Trophoblast cell (in vitro differentiated cells and primary cell): ENCODE data around the gene ZNF587.

Experiments
- DNase-seq, 2 donors: peaks; one replicate each; pipeline ENCODE4 v3.0.0-alpha.2; 2016
- H2AFZ ChIP-seq: 2 replicates; pipeline ENCODE4 v1.6.1; 2013; ENCODE audit warnings: low read length, moderate library complexity, mild to moderate bottlenecking; ENCODE audit not compliant: insufficient read depth, poor library complexity
- H2AK5ac ChIP-seq: 2 replicates; pipeline ENCODE4 v1.6.1; 2013; ENCODE audit warnings: mild to moderate bottlenecking, low read length
- H2BK120ac ChIP-seq: 2 replicates; pipeline ENCODE4 v1.6.1; 2013; ENCODE audit warnings: low read length, mild to moderate bottlenecking, moderate library complexity; ENCODE audit not compliant: insufficient read depth, poor library complexity
- H2BK12ac ChIP-seq: 2 replicates; pipeline ENCODE4 v1.6.1; 2013; ENCODE audit warnings: mild to moderate bottlenecking, low read length, moderate library complexity
- H2BK5ac ChIP-seq: 2 replicates; pipeline ENCODE4 v1.6.1; 2013; ENCODE audit warnings: low read length, low read depth, moderate library complexity, mild to moderate bottlenecking; ENCODE audit not compliant: poor library complexity
- H3K14ac ChIP-seq: 2 replicates; pipeline ENCODE4 v1.6.1; 2013; ENCODE audit warnings: mild to moderate bottlenecking, low read length
- H3K18ac ChIP-seq: 2 replicates; pipeline ENCODE4 v1.6.1; 2013; ENCODE audit warnings: mild to moderate bottlenecking, low read length
- H3K23ac ChIP-seq: 2 replicates; pipeline ENCODE4 v1.6.1; 2013; ENCODE audit warnings: low read length
- H3K27ac ChIP-seq: 2 replicates; pipeline ENCODE4 v1.5.1; 2013; ENCODE audit warnings: low read depth, mild to moderate bottlenecking, inconsistent platforms, low read length, moderate library complexity
- H3K27me3 ChIP-seq: 2 replicates; pipeline ENCODE4 v1.6.1; 2013; ENCODE audit warnings: inconsistent platforms, mild to moderate bottlenecking, low read length, moderate library complexity; ENCODE audit not compliant: insufficient read depth
- H3K36me3 ChIP-seq, 2 experiments: 1 replicate in 1 of 2; 2 replicates in 1 of 2; pipeline ENCODE4 v1.6.1; 2013; ENCODE audit warnings: low read length in 2 of 2, mild to moderate bottlenecking in 2 of 2, moderate library complexity in 1 of 2; ENCODE audit not compliant: insufficient read depth in 2 of 2, control insufficient read depth in 1 of 2
- H3K4ac ChIP-seq: 2 replicates; pipeline ENCODE4 v1.6.1; 2013; ENCODE audit warnings: low read depth, mild to moderate bottlenecking, low read length, moderate library complexity
- H3K4me1 ChIP-seq, 2 experiments: 1 replicate in 1 of 2; 2 replicates in 1 of 2; pipeline ENCODE4 v1.6.1; 2013; ENCODE audit warnings: low read length in 2 of 2, mild to moderate bottlenecking in 2 of 2, moderate library complexity in 1 of 2; ENCODE audit not compliant: insufficient read depth in 2 of 2, control insufficient read depth in 1 of 2
- H3K4me2 ChIP-seq: 2 replicates; pipeline ENCODE4 v1.6.1; 2013; ENCODE audit warnings: inconsistent platforms, mild to moderate bottlenecking, low read length, moderate library complexity
- H3K4me3 ChIP-seq: 2 replicates; pipeline ENCODE4 v1.5.1; 2013; ENCODE audit warnings: mild to moderate bottlenecking, low read depth, low read length, inconsistent platforms
- H3K79me1 ChIP-seq: one replicate; pipeline ENCODE4 v1.6.1; 2013; ENCODE audit warnings: low read length
- H3K79me2 ChIP-seq: 2 replicates; pipeline ENCODE4 v1.6.1; 2013; ENCODE audit warnings: low read length, mild to moderate bottlenecking; ENCODE audit not compliant: control insufficient read depth, insufficient read depth, poor library complexity
- H3K9ac ChIP-seq: 2 replicates; pipeline ENCODE4 v1.6.1; 2013; ENCODE audit warnings: mild to moderate bottlenecking, low read length
- H3K9me3 ChIP-seq: 2 replicates; pipeline ENCODE4 v1.6.1; 2013; ENCODE audit warnings: low read depth, mild to moderate bottlenecking, control low read depth, inconsistent platforms, low read length; ENCODE audit not compliant: insufficient read depth
- H4K12ac ChIP-seq: 2 replicates; pipeline ENCODE4 v1.6.1; 2013; ENCODE audit warnings: low read depth, mild to moderate bottlenecking, low read length, moderate library complexity
- H4K8ac ChIP-seq: 2 replicates; pipeline ENCODE4 v1.6.1; 2013; ENCODE audit warnings: low read depth, mild to moderate bottlenecking, low read length, moderate library complexity
- H4K91ac ChIP-seq: one replicate; pipeline ENCODE4 v1.6.1; 2013; ENCODE audit warnings: low read depth, mild to moderate bottlenecking, low read length, moderate library complexity
- WGBS: extraction: QIAGEN DNeasy Blood & Tissue Kit; methylation state at CpG from one replicate; pipeline ENCODE4 v1.1.7; 2013; ENCODE audit warnings: missing lambda C conversion rate; ENCODE audit not compliant: insufficient read length, insufficient coverage; ENCODE audit errors: extremely low coverage; 5-methylcytosine and 5-hydroxymethylcytosine counted together

ZNF587 gene

GRCh38 chr19:57914531-57914930 lies 64.9 kb downstream of the ZNF587 start:
- Histone ChIP-seq H3K9ac (no peak overlapping the region), H3K23ac (no peak overlapping the region), H3K4me1 (peaks cover 3 to 5% of the 10 kb centered on the region in 2 experiments), H3K4me2 (no peak overlapping the region), H3K36me3 (peaks cover 14 to 24% of the 10 kb centered on the region in 2 experiments), H2AFZ (no peak overlapping the region), H3K79me2 (peaks cover 7% of the 10 kb centered on the region), H3K9me3 (no peaks in the 10 kb centered on the region), H4K91ac (no peak overlapping the region), H3K27me3 (no peaks in the 10 kb centered on the region), H2BK120ac (no peak overlapping the region), H3K4ac (peak overlapping the region; percentile 14), H2BK5ac (no peak overlapping the region), H3K18ac (no peak overlapping the region), H2AK5ac (no peak overlapping the region), H3K14ac (no peak overlapping the region), H2BK12ac (no peak overlapping the region), H4K12ac (no peak overlapping the region), H3K27ac (no peak overlapping the region), H3K4me3 (no peak overlapping the region), H3K79me1 (peaks cover 4% of the 10 kb centered on the region), H4K8ac (no peak overlapping the region)
- DNase-seq: no peak
- no CpG with 5 or more reads among the region's 3 CpGs for WGBS
